AG08395 (cell line): ENCODE results near the gene NMD3.

ENCODE experiments used
- DNase-seq: peaks from one replicate; pipeline ENCODE4 v3.0.0; 2012; ENCODE audit warnings: mixed read lengths, low spot score

Gene NMD3

DNA sequence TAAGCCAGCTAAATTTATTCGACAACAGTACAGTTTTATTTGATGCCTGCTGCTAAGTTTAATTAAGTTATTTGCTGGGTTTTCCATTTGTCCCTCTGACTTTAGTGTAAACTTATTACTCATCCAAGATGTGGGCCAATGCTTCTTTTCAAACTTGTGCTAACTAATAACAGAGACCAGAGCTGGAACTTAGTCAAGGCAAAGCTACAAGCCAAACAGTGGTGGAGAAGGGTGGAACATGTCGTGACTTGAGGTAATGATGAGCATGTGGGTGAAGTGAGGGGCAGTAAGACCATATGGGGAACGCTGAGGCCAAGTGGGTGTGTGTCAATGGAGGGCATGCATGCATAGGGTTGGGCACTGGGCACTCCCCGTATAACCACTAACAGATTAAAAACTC is 63.9 kb downstream of the NMD3 start:
- DNase-seq, result peak; percentile 15

GRCh38 chr3:161289174-161289573 is 68.1 kb downstream of the NMD3 start:
- DNase-seq, result no peak

DNA sequence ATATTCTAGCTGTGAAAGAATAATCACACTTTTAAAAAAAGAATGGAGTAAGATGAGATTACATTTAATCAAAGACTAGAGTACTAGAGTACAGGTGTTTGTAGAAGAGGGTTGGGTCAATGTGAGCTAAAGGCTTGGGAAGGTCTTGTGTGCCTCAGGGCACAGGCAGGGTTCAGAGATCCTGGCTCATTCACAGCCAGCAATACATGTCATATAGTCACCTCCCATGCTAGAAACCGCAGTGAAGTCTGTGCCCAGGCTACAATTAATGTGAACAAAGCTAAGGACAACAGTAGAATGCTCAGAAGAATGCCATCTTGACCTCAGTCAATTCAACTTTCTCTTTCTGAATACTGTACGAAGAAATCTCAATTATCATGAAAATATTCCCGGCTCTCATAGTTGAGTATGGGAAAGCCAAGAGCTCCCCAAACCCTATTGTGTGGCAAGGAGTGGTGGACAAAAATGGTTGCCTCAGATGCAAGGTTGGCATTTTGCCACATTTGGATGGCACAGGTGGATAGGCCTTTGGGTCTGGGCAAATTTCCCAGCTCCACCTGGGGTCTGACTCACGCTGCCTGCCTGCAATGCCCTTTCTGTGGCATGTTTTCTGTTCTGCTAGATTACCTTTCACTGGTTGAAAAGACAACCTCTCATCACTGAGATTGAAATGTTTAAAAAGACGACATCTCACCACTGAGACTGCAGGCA is 70.2 kb downstream of the NMD3 start:
- DNase-seq, result no peak

- DNase-seq, result no peak
Measured at GRCh38 chr3:161293381-161293780, 72.3 kb downstream of the NMD3 start.

DNA sequence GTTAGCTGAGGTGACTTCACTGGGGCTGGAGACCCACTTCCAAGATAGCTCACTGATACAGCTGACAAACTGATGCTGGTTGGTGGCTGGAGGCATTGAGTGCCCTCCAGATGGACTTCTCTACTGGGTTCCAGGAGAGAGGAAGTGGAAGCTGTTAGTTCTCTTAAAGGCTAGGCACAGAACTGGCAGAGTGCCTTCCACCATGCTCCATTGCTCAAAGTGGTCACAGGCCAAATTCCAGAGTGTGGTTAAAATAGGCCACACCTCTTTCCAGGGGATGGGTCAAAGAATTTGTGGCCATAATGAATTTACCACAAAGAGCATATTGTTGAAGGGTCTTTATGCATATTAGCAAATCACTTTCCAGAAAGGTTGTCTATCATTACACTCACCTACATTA is 74.2 kb downstream of the NMD3 start:
- no peak for DNase-seq

DNA sequence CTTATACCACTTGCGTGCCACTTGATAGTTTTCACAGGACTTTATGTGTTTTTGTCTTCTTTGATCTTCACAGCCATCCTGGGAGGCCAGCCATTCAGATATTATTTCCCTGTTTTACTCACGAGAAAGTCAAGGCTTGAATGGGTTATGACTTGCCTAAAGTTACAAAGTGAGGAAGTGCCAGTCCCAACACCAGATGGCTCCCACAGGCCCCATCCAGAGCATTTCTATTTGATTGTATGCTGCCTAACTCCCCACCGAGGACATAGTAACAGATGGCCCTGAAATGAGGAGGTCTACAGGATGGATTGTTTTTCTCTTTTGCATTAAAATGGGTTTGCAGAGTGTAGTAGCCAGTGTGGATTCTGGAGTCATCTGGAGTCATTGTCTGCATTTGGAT is 75.7 kb downstream of the NMD3 start:
- no peak for DNase-seq
